ENCODE results near the gene IL23A. TPM values are rescaled to one million over a fixed set of nuclear protein-coding genes. Genes with fewer than 3 reads are reported as not detected.
"Not testable (repeated sequence)": the region's sequence is repeated elsewhere in the genome, so short reads cannot be mapped to it uniquely, and the experiment has no call there.

The IL23A gene
- total RNA-seq, 1 donor from 2014 or later, result not detected

GRCh38 chr12:56326126-56326525 is 12.6 kb upstream of the IL23A start:
- DNase-seq, result no peak

GRCh38 chr12:56326533-56326932 is 12.2 kb upstream of the IL23A start:
- no peak for DNase-seq

GRCh38 chr12:56330936-56331490 is 7.7 kb upstream of the IL23A start:
- DNase-seq, result no peak

- no peak for DNase-seq
These were observed 6.0 kb upstream of the IL23A start for GRCh38 chr12:56332512-56333196.

- DNase-seq, result no peak
These were observed 5.4 kb upstream of the IL23A start for GRCh38 chr12:56333197-56333678.

GRCh38 chr12:56333679-56334489 is 4.8 kb upstream of the IL23A start, which contains the start of gene PAN2:
Gene PAN2 (minus strand): TSS chr12:56334000. CDS start chr12:56333094, 906 bp downstream.
- peak; percentile 99 for DNase-seq

GRCh38 chr12:56334490-56334793 is 4.2 kb upstream of the IL23A start:
- DNase-seq, result no peak

- DNase-seq, result not testable (repeated sequence)
These were observed 3.2 kb upstream of the IL23A start for GRCh38 chr12:56335527-56335926.

GRCh38 chr12:56336361-56337167 is 2.1 kb upstream of the IL23A start:
- no peak for DNase-seq

GRCh38 chr12:56337753-56338251 is 882 bp upstream of the IL23A start:
- DNase-seq, result no peak

GRCh38 chr12:56339158-56339422 is 406 bp downstream of the IL23A start:
- no peak for DNase-seq

- DNase-seq, result no peak
These were observed 2.9 kb downstream of the IL23A start for GRCh38 chr12:56341616-56342015.

- not testable (repeated sequence) for DNase-seq
These were observed 3.6 kb downstream of the IL23A start for GRCh38 chr12:56342290-56342689.

- DNase-seq, result peak; percentile 17
These were observed 8.0 kb downstream of the IL23A start for GRCh38 chr12:56346675-56347074.

- not testable (repeated sequence) for DNase-seq
These were observed 8.6 kb downstream of the IL23A start for GRCh38 chr12:56347255-56347654.

- DNase-seq, result no peak
These were observed 10.1 kb downstream of the IL23A start for GRCh38 chr12:56348776-56349175.

GRCh38 chr12:56350662-56351061 is 12.0 kb downstream of the IL23A start:
- no peak for DNase-seq

- no peak for DNase-seq
These were observed 12.6 kb downstream of the IL23A start for GRCh38 chr12:56351325-56351724.

GRCh38 chr12:56358836-56359532 is 20.3 kb downstream of the IL23A start:
- peak; percentile 29 for DNase-seq

GRCh38 chr12:56359851-56360767 is 21.4 kb downstream of the IL23A start, which contains the start of gene STAT2:
Gene STAT2 (minus strand): TSS chr12:56360107. CDS start chr12:56356571, 3,536 bp downstream.
- DNase-seq, result peak; percentile 100

All from tongue (tissue), 2 donors.